GM12878 (cell line): ENCODE data around the gene B4GALNT4. TPM values are rescaled to one million over a fixed set of nuclear protein-coding genes. Genes with fewer than 3 reads are reported as not detected.

Experiments
- ATAC-seq: fragments of 200-7000 bp; cut with Tn5 transposase; 3 replicates; pipeline ENCODE4 v1.9.1; 2020; ENCODE audit warnings: mild to moderate bottlenecking, moderate library complexity
- BruUV-seq: library from RNA; stranded (reverse); fragments of 400-500 nt; replicated peaks from 2 replicates; lab custom pipeline; 2021; lab: Mats Ljungman, UMichigan
- CTCF ChIA-PET: fragments of 300-600 bp; sonication (Branson Sonifier 250); formaldehyde crosslinking; extraction: SDS; loops from one replicate; lab custom pipeline; 2021; ENCODE audit warnings: inconsistent platforms; lab: Yijun Ruan, JAX
- POLR2A ChIA-PET: fragments of 350-600 bp; formaldehyde crosslinking; extraction: SDS; loops from one replicate; lab custom pipeline; 2021; ENCODE audit warnings: inconsistent platforms; lab: Charles Lee
- RAD21 ChIA-PET: fragments of 300-600 bp; sonication (Branson Sonifier 250); formaldehyde crosslinking; loops from one replicate; lab custom pipeline; 2023; ENCODE audit warnings: antibody characterized with exemption; ENCODE audit not compliant: unreplicated experiment; lab: Charles Lee
- SMC1A ChIA-PET: fragments of 300-600 bp; sonication (Branson Sonifier 250); formaldehyde crosslinking; loops from one replicate; lab custom pipeline; 2023; ENCODE audit not compliant: unreplicated experiment, uncharacterized antibody; lab: Charles Lee
- DNase-seq: peaks from one replicate; pipeline ENCODE4 v3.0.0-alpha.2; 2011; ENCODE audit warnings: low read depth, low spot score
- FAIRE-seq: peaks from 3 replicates; lab custom pipeline; 2011; peaks lifted over from hg19 to GRCh38; lab: Jason Lieb, UNC
- H2AFZ ChIP-seq: 2 replicates; pipeline ENCODE4 v1.6.0; 2011; ENCODE audit warnings: low read depth, low read length, control low read depth; ENCODE audit not compliant: control insufficient read depth
- H3K27ac ChIP-seq: 2 replicates; pipeline ENCODE4 v1.5.1; 2011; ENCODE audit warnings: control low read depth; ENCODE audit not compliant: control insufficient read depth, insufficient read depth
- H3K27me3 ChIP-seq, 2 experiments: replicated peaks in 1 of 2; 2 replicates each; pipeline versions ENCODE4 v1.6.0 to v1.6.1; 2011; ENCODE audit warnings: low read length in 1 of 2; ENCODE audit not compliant: control insufficient read depth in 2 of 2, insufficient read depth in 2 of 2
- H3K36me3 ChIP-seq, 2 experiments: 2 replicates each; pipeline ENCODE4 v1.5.1; 2011; ENCODE audit warnings: low read length in 1 of 2; ENCODE audit not compliant: control insufficient read depth in 2 of 2, insufficient read depth in 2 of 2
- H3K4me1 ChIP-seq: 2 replicates; pipeline ENCODE4 v1.6.1; 2011; ENCODE audit warnings: mild to moderate bottlenecking, low read length, moderate library complexity, mixed read lengths; ENCODE audit not compliant: control insufficient read depth, insufficient read depth
- H3K4me2 ChIP-seq: 2 replicates; pipeline ENCODE4 v1.6.0; 2011; ENCODE audit warnings: control low read depth; ENCODE audit not compliant: control insufficient read depth, insufficient read depth
- H3K4me3 ChIP-seq: fragments of 200-600 bp; sonication (generic); 2 replicates; pipeline ENCODE4 v1.5.1; 2016
- H3K79me2 ChIP-seq: 2 replicates; pipeline ENCODE4 v1.6.0; 2011; ENCODE audit warnings: low read length; ENCODE audit not compliant: control insufficient read depth, insufficient read depth
- H3K9ac ChIP-seq: 2 replicates; pipeline ENCODE4 v1.8.0; 2011; ENCODE audit warnings: low read length, control low read depth, mixed read lengths; ENCODE audit not compliant: control insufficient read depth, insufficient read depth
- H3K9me3 ChIP-seq: replicated peaks from 3 replicates; pipeline ENCODE4 v1.5.1; 2011; ENCODE audit warnings: mild to moderate bottlenecking, low read length; ENCODE audit not compliant: control insufficient read depth, insufficient read depth
- H4K20me1 ChIP-seq: 2 replicates; pipeline ENCODE4 v1.6.0; 2011; ENCODE audit not compliant: control insufficient read depth, insufficient read depth
- HDAC6 ChIP-seq: fragments of 200-600 bp; sonication (generic); IDR thresholded peaks from one replicate; pipeline ENCODE4 v1.8.0; 2017; ENCODE audit warnings: antibody characterized with exemption; ENCODE audit not compliant: unreplicated experiment
- JUNB ChIP-seq: IDR thresholded peaks from 2 replicates; pipeline ENCODE4 v1.6.1; 2016; ENCODE audit warnings: antibody characterized with exemption, mild to moderate bottlenecking
- LARP7 ChIP-seq: fragments of 450-650 bp; IDR thresholded peaks from 2 replicates; pipeline ENCODE4 v1.6.1; 2017; ENCODE audit warnings: mild to moderate bottlenecking
- MEF2B ChIP-seq: fragments of 450-650 bp; IDR thresholded peaks from 2 replicates; pipeline ENCODE4 v1.6.1; 2018; ENCODE audit warnings: mild to moderate bottlenecking, moderate library complexity; ENCODE audit not compliant: partially characterized antibody, poor library complexity, severe bottlenecking
- REST ChIP-seq: IDR thresholded peaks from 2 replicates; pipeline ENCODE4 v1.6.1; 2012; ENCODE audit warnings: mild to moderate bottlenecking, low read depth, low read length
- SPI1 ChIP-seq: IDR thresholded peaks from 2 replicates; pipeline ENCODE4 v1.6.1; 2011; ENCODE audit warnings: low read depth, mild to moderate bottlenecking, low read length, moderate library complexity, borderline replicate concordance; ENCODE audit not compliant: insufficient read depth
- TCF3 ChIP-seq: IDR thresholded peaks from 2 replicates; pipeline ENCODE4 v1.6.1; 2012; ENCODE audit warnings: low read depth, mild to moderate bottlenecking, low read length, borderline replicate concordance; ENCODE audit not compliant: insufficient read depth
- USF1 ChIP-seq: IDR thresholded peaks from 2 replicates; pipeline ENCODE4 v1.6.1; 2011; ENCODE audit warnings: borderline replicate concordance, low read depth, mild to moderate bottlenecking, moderate library complexity, mixed read lengths, low read length; ENCODE audit not compliant: insufficient read depth; ENCODE audit errors: extremely low read length
- USF2 ChIP-seq: IDR thresholded peaks from 2 replicates; pipeline ENCODE4 v1.6.1; 2011; ENCODE audit warnings: low read depth, low read length, improper control_type of control experiment, borderline replicate concordance
- ZNF687 ChIP-seq: fragments of 450-650 bp; IDR thresholded peaks from 2 replicates; pipeline ENCODE4 v1.6.1; 2017; ENCODE audit warnings: mild to moderate bottlenecking, moderate library complexity
- WGBS: methylation state at CpG from one replicate; pipeline ENCODE4 v1.1.6; 2016; ENCODE audit warnings: low lambda C conversion rate; ENCODE audit not compliant: insufficient replicate concordance, insufficient coverage; ENCODE audit errors: missing lambda C conversion rate; 5-methylcytosine and 5-hydroxymethylcytosine counted together
- in situ Hi-C: fragments of 300-500 bp; cut with MboI; formaldehyde crosslinking; loops from 9 replicates; pipeline ENCODE4 v1.14.3; 2018; ENCODE audit warnings: mixed read lengths
- intact Hi-C: fragments of 100-400 bp; cut with micrococcal nuclease; formaldehyde crosslinking; loops from one replicate; pipeline ENCODE4 v1.14.2; 2022; ENCODE audit not compliant: unreplicated experiment
- polyA plus RNA-seq, 11 experiments: library from polyadenylated mRNA; depleted of rRNA in 4 of 11; unstranded in 6 of 11; stranded (reverse) in 5 of 11; fragments of >200 nt; fragmentation: Nextera tagmentation in 4 of 11; fragmentation: Illumina TruSeq in 1 of 11; extraction: Ambion mirVana in 4 of 11; extraction: Trizol in 1 of 11; gene quantifications; 1 replicate in 1 of 11; 2 replicates in 10 of 11; pipeline versions ENCODE4 v1.2.1 to v1.2.3, GENCODE V29; 2011 to 2016; ENCODE audit warnings: inconsistent platforms in 2 of 11, missing spikeins in 2 of 11, low read depth in 1 of 11
- total RNA-seq, 4 experiments: library from RNA; depleted of rRNA in 3 of 4; stranded (reverse); fragments of >200 nt in 3 of 4; fragmentation: Illumina TruSeq in 1 of 4; extraction: Trizol in 1 of 4; gene quantifications; 2 replicates each; pipeline versions ENCODE4 v1.2.1 to v1.2.3, GENCODE V29; 2013 to 2021
- TF ChIP-seq, protein P1 (sequence below): IDR thresholded peaks from 2 replicates; pipeline ENCODE4 v1.6.1; 2012; ENCODE audit warnings: low read depth, low read length, improper control_type of control experiment

B4GALNT4 gene
- total and polyA plus RNA-seq, 10 of the 15 experiments (the other 5 are each of a cell fraction or from before 2014, with no cell fraction given): 0.04 to 0.82 (median 0.40) TPM; not detected in 6

DNA sequence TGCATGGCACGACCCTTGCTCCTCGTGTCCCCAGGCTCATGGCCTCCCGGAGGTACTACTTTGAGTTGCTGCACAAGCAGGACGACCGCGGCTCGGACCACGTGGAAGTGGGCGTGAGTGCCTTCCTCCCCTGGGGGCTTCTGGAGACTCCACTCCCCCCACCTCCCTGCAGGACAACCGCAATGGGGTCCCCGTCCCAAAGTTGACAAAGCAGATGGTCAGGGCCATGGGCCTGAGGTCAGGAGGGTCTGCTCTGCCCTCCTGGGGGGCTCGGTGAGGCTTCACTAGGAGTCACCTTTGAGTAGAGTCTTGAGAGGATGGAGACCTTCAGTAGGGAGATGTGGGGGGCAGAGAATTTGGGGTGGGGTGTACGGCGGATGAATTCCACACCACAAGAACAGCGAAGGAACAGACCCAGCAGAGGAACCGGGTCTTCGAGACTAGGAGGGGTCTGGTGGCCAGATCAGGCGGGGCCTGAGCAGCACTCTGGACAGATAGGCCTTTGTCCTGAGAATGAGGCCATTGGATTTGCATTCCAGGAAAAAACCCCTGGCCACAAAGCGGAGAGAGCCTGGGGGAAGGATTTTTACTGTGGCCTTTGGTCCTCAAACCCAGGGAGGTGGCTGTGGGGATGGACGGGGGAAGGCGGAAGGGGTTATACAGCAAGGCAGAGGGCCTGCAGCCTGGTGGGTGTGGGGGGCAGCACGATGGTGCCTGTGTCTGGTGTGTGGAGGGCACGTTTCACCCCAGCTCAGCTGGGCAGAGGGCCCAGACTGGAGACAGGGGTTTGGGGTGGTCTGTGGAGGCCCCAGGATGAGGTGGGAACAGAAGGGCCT, 4.6 kb downstream of the B4GALNT4 start:
- no peak overlapping the region for H3K9ac ChIP-seq
- no peaks in the 10 kb centered on the region for H3K79me2 ChIP-seq
- H3K4me3 ChIP-seq: no peak overlapping the region
- POLR2A ChIA-PET: no interaction called here
- H3K4me2 ChIP-seq: no peak overlapping the region
- in situ Hi-C loops (no loop called here), intact Hi-C loops (no loop called here)
- CTCF ChIA-PET: no interaction called here
- H3K4me1 ChIP-seq: no peaks in the 10 kb centered on the region
- H2AFZ ChIP-seq: no peak overlapping the region
- DNase-seq: no peak
- H4K20me1 ChIP-seq: no peaks in the 10 kb centered on the region
- H3K27me3 ChIP-seq: peaks cover 0 to 3% of the 10 kb centered on the region in 2 experiments; a peak in 2 of 4 replicates
- BruUV-seq: no TSS peak
- H3K36me3 ChIP-seq: no peaks in the 10 kb centered on the region
- no peak for FAIRE-seq
- no peaks in the 10 kb centered on the region for H3K9me3 ChIP-seq
- SMC1A ChIA-PET: no interaction called here
- no peak for ATAC-seq
- 50% methylated on average over 23 of the region's 23 CpGs for WGBS
- RAD21 ChIA-PET: no interaction called here
- no peak overlapping the region for H3K27ac ChIP-seq
- TF ChIP-seq HDAC6 (no peak), LARP7 (no peak), MEF2B (no peak), JUNB (no peak), ZNF687 (no peak), USF2 (no peak), TCF3 (no peak), SPI1 (no peak), USF1 (no peak), REST (no peak)
- TF ChIP-seq, protein P1, sequence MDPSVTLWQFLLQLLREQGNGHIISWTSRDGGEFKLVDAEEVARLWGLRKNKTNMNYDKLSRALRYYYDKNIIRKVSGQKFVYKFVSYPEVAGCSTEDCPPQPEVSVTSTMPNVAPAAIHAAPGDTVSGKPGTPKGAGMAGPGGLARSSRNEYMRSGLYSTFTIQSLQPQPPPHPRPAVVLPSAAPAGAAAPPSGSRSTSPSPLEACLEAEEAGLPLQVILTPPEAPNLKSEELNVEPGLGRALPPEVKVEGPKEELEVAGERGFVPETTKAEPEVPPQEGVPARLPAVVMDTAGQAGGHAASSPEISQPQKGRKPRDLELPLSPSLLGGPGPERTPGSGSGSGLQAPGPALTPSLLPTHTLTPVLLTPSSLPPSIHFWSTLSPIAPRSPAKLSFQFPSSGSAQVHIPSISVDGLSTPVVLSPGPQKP: no peak
